Bronchus fibroblast of lung (primary cell): ENCODE measurements around the gene ZNF408. TPM values are rescaled to one million over a fixed set of nuclear protein-coding genes. Genes with fewer than 3 reads are reported as not detected.

Experiments used
- total RNA-seq: library from RNA; depleted of rRNA; stranded (reverse); fragments of >200 nt; gene quantifications from 2 replicates; pipeline ENCODE4 v1.2.3, GENCODE V29; 2015

The ZNF408 gene
- total RNA-seq, result 7.0 and 8.4 TPM in 2 replicates

DNA sequence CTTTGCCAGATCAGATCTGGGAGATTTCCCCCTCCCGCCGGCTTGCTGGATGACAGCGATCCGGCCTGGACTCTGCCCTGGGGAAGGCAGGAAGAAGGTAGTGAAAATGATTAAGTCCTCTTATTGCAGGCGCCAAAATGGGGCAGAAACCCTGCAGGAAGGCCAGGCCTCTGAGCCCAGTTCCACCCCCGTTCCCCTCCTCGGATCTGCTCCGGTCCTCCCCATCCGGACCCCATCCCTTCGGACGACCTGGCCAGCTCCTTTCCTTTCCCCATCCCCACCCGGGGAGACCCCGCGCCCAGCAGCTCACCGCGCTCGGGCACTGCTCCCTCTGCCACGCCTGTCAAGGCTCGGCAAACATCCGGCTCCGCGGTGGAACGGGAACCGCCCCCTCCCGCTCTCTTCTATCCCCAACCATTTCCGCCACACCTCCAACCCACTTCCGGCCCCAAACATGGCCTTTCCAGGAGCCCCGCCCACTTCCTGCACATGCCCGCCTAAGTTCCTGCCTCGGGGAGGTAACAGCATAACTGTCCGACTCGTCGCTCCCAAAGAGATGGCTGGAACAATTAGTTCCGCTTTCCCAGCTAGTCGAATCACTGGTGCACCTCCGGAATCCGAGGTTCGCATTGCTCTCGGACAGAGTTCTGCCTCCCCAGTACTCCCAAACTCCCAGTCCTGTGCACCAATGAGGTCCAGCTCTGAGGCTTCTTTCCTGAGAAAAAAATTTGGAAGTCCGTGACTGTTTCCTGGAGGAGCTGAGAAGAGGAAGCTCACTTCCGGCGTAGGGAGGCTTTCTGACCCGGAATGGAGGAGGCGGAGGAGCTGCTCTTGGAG is at the start of gene ZNF408, which contains the start of gene ARHGAP1:
TSS of gene ZNF408 (plus strand) at position 791 of the 837 bp plus-strand sequence. CDS start at position 808, 17 bp downstream.
TSS of gene ARHGAP1 (minus strand) at position 379 of the 837 bp plus-strand sequence. CDS start 4,512 bp downstream, outside the sequence.

DNA sequence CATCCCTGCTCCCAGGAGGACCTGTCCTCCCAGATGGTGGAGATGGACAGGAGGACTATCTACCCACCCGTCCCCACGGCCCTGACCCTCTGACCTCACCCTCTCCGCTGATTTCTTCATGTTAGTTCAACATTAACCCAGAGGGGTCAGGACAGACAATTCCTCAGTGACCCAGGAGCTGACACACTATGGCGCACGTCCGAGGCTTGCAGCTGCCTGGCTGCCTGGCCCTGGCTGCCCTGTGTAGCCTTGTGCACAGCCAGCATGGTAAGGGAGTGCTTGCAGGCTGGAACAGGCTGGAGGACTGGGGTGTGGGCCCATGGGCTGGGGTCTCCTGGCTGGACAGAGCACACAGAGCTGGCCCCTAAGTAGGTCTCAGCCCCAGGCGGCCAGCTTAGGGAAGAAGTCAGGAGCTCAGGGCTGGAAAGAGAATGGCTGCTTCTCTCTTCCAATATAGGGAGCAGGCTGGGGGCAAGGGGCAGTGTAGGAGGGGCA is 18.3 kb downstream of the ZNF408 start, which contains the start of gene F2:
TSS of gene F2 (plus strand) at position 166 of the 495 bp plus-strand sequence. CDS start at position 189, 23 bp downstream.

Other genes starting within 250 kb of the ZNF408 start
- 14.6 and 15.8 TPM in 2 replicates for gene AMBRA1, start 107.0 kb upstream of the ZNF408 start, total RNA-seq
- gene HARBI1, start 83.8 kb upstream of the ZNF408 start, total RNA-seq, result 2.8 and 4.2 TPM in 2 replicates
- 65.3 and 73.3 TPM in 2 replicates for gene ATG13, start 83.5 kb upstream of the ZNF408 start, total RNA-seq
- 44.0 and 44.4 TPM in 2 replicates for gene ARHGAP1, start 412 bp upstream of the ZNF408 start, total RNA-seq
- gene F2, start 18.2 kb downstream of the ZNF408 start, total RNA-seq, result not detected in 2 replicates
- 65.4 and 73.0 TPM in 2 replicates for gene CKAP5, start 145.2 kb downstream of the ZNF408 start, total RNA-seq
- gene LRP4, start 217.5 kb downstream of the ZNF408 start, total RNA-seq, result 1.2 TPM in 2 replicates
- 29.8 and 32.3 TPM in 2 replicates for gene CSTPP1, start 235.7 kb downstream of the ZNF408 start, total RNA-seq